ENCODE measurements around the gene EFCAB14. TPM values are rescaled to one million over a fixed set of nuclear protein-coding genes. Genes with fewer than 3 reads are reported as not detected.

The EFCAB14 gene
- total and polyA plus RNA-seq, 2 donors (not counting 3 experiments of a cell fraction or from before 2014, with no cell fraction given) = 30.0 to 81.7 TPM

DNA sequence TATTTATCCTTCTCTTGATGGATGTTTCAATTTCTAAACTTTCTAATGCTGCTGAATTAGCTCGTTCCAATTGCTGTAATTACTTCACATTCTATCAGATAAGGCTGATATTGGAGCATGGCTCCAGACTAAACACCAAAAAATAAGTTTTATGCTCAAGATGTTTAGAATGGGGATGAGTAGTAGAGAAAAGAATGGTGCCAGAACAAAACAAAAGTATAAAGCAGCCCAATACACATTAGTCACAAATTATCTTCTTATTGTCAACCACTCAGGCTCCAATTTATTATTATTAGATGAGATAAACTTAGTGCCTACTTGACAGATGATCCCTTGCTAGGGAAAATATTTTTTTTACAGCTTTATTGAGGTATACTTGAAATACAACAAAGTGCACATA is 72.6 kb downstream of the EFCAB14 start:
- dilution Hi-C loops (cut with MboI; ENCODE audit: extremely low pct_ligation_motif_present, low sequenced_read_pairs) (no loop called here), intact Hi-C loops (cut with micrococcal nuclease) (no loop called here)
- no peaks in the 10 kb centered on the region for H3K27me3 ChIP-seq (ENCODE audit: control insufficient read depth in 2 of 2, insufficient read depth in 2 of 2, low read length in 2 of 2)
- no peaks in the 10 kb centered on the region for H3K4me1 ChIP-seq (ENCODE audit: control insufficient read depth, extremely low read depth, insufficient read depth, low read length)
- H3K9me1 ChIP-seq (replicated peaks; ENCODE audit: control insufficient read depth, extremely low read depth, insufficient read depth, low read length) = no peaks in the 10 kb centered on the region
- no peak for DNase-seq (ENCODE audit: low read depth, low spot score)
- no peaks in the 10 kb centered on the region for H3K79me2 ChIP-seq (ENCODE audit: control insufficient read depth, insufficient read depth, low read length)
- H3K36me3 ChIP-seq (ENCODE audit: control insufficient read depth in 2 of 2, extremely low read depth in 1 of 2, insufficient read depth in 2 of 2, low read length in 2 of 2) = peaks cover 2 to 6% of the 10 kb centered on the region in 2 experiments
- H2AFZ ChIP-seq (ENCODE audit: low read depth, low read length) = no peak overlapping the region
- no peaks in the 10 kb centered on the region for H3K9me3 ChIP-seq (replicated peaks; ENCODE audit: control insufficient read depth, insufficient read depth, low read length)
- no peaks in the 10 kb centered on the region for H4K20me1 ChIP-seq (replicated peaks; ENCODE audit: control insufficient read depth, extremely low read depth, insufficient read depth, low read length)
- H3K4me2 ChIP-seq (ENCODE audit: insufficient read depth, low read length) = no peak overlapping the region
- no peak overlapping the region for H3K9ac ChIP-seq (replicated peaks; ENCODE audit: extremely low read depth, insufficient read depth, low read length)
- no peak for TF ChIP-seq GATA2 (IDR thresholded peaks at IDR 0.05; ENCODE audit: insufficient read depth, insufficient read length, low read depth, low read length)
- TF ChIP-seq, protein P1, sequence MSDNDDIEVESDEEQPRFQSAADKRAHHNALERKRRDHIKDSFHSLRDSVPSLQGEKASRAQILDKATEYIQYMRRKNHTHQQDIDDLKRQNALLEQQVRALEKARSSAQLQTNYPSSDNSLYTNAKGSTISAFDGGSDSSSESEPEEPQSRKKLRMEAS (IDR thresholded peaks at IDR 0.05; ENCODE audit: insufficient read depth, insufficient read length) = no peak
- TF ChIP-seq MYC (IDR thresholded peaks at IDR 0.05; ENCODE audit: low read depth, low read length) = no peak
- TF ChIP-seq POLR2AphosphoS5 (IDR thresholded peaks at IDR 0.05; ENCODE audit: insufficient read depth, low read depth, low read length) = no peak
- no peak for TF ChIP-seq JUN (IDR thresholded peaks at IDR 0.05; ENCODE audit: borderline replicate concordance, insufficient read depth, insufficient read length, low read depth)
- TF ChIP-seq POLR2A (IDR thresholded peaks at IDR 0.05; ENCODE audit: low read depth, low read length) = no peak
- no peak for TF ChIP-seq FOS (IDR thresholded peaks at IDR 0.05; ENCODE audit: borderline replicate concordance, insufficient read depth, low read length)
- TF ChIP-seq, protein P2, sequence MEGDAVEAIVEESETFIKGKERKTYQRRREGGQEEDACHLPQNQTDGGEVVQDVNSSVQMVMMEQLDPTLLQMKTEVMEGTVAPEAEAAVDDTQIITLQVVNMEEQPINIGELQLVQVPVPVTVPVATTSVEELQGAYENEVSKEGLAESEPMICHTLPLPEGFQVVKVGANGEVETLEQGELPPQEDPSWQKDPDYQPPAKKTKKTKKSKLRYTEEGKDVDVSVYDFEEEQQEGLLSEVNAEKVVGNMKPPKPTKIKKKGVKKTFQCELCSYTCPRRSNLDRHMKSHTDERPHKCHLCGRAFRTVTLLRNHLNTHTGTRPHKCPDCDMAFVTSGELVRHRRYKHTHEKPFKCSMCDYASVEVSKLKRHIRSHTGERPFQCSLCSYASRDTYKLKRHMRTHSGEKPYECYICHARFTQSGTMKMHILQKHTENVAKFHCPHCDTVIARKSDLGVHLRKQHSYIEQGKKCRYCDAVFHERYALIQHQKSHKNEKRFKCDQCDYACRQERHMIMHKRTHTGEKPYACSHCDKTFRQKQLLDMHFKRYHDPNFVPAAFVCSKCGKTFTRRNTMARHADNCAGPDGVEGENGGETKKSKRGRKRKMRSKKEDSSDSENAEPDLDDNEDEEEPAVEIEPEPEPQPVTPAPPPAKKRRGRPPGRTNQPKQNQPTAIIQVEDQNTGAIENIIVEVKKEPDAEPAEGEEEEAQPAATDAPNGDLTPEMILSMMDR (IDR thresholded peaks at IDR 0.05; ENCODE audit: extremely low read depth in 1 of 2, insufficient read depth in 1 of 2, low read depth in 1 of 2, low read length in 2 of 2) = no peak
- no peak overlapping the region for H3K27ac ChIP-seq (ENCODE audit: insufficient read depth, low read depth, low read length)
- no peak overlapping the region for H3K4me3 ChIP-seq (replicated peaks in 1 of 3; ENCODE audit: insufficient read depth in 1 of 3, low read depth in 1 of 3, low read length in 3 of 3)
- CTCF ChIA-PET = no interaction called here
- BruUV-seq (replicated peaks) = no TSS peak
- POLR2A ChIA-PET = no interaction called here
- no peak for FAIRE-seq

Measured in endothelial cell of umbilical vein (primary cell).